ENCODE measurements around the gene BOLA1.

The BOLA1 gene

DNA sequence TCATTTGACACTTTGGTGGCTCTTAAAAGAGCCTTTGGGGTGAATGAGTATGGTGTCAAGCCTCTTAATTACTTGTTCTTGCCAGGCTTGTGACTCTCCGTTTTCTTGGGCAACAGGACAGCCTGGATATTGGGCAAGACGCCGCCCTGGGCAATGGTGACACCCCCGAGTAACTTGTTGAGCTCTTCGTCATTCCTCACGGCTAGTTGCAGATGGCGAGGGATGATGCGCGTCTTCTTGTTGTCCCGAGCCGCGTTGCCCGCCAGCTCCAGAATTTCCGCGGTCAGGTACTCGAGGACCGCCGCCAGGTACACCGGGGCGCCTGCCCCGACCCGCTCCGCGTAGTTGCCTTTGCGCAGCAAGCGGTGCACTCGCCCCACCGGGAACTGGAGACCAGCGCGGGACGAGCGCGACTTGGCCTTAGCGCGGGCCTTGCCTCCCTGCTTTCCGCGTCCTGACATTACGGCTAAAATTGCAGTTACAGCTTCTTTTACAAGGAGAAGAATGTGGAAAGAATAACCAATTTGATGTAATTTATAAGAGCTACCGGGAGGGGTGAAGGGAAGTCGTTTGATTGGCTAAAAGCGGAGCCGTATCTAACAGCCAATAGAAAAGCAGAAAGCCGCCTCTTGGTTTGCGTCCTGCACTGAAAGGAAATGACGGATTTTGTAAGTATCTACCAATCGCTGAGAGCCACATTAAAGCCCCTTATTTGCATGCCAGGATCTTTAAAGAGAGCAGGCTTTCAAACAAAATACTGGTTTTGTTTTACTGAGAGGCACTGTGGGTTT, 11.7 kb upstream of the BOLA1 start:
- DNase-seq: peak; percentile 95 to 98

GRCh38 chr1:149888247-149888998, 10.9 kb upstream of the BOLA1 start:
- DNase-seq: peak; percentile 93 to 97

DNA sequence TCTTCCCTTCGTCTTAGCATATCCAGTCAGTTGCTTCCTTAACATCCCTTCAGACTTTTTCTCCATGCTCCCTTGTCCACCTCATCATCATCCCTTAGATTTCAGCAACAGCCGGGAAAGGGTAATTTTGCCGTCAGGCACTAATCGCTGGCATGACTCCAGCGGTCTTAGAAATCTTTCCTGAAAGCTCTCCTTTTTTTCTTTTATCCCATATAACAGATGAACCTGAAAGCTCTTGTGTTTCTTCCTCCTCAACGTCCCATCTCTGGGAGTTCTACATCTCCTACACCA, 10.4 kb upstream of the BOLA1 start:
- peak; percentile 27 to 43 for DNase-seq

DNA sequence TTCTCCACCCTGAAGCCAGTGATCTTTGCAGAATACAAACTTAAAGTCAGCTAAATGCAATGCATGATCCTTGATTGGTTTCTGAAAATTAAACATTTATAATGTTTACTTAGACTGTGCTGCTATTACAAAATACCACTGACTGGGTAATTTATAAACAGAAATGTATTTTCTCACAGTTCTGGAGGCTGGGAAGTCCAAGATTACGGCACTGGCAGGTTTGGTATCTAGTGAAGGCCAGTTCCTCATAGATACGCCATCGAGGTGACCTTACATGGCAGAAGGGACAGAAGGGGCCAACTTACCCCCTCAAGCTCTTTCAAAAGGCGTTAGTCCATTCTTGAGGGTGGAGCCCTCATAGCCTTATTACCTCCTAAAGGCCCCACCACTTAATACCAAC, 2.8 kb upstream of the BOLA1 start:
- no peak for DNase-seq

DNA sequence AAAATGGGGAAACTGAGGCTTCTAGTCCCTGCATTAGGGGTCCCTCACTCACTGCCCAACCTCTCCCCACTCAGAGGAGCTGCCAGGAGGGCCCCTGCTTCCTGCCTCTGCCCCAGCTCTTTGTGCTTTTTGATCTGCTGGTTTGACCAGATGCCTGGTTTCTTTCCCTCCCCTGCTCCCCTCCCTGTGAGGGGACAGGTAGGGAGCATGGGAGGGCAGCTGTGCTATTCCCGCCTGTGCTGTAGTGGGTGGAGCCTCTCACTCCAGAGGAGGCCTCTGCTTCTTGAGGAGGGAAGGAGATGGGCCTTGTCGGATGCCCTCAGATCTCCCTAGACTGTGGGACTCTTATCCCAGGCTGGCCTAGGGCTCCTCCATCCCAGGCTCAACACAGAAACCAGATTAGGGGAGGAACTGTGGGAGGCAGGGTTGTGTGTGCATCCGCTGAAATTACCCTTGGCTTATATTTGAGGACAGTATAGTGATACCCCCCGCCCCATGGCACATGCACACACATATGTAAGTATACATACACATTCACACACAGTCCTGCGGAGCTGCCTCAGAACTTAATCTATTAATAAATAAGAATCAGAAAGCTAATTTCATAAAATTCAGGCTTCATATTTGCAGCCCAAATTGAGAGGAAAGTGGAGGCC, 4.6 kb downstream of the BOLA1 start:
- DNase-seq: no peak

GRCh38 chr1:149906570-149907075, 7.3 kb downstream of the BOLA1 start:
- DNase-seq: no peak

DNA sequence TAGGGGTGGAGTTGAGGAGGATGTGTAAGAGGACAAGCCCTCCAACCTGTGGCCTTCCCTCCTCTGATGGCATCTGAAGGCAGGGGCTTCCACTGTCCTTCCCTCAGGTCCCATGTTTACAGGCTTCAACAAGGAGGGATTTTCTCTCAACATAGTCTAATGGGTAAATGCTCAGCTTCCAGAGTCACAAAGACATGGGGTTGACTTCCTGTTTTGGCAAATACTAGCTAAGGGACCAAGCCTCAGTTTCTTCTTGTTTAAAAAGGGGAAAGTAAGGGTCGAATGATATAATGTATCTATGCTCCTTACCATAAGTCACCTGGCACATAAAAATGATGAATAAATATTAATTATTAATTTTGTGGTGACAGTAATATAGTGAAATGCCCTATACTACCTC, 15.2 kb downstream of the BOLA1 start:
- DNase-seq: no peak

DNA sequence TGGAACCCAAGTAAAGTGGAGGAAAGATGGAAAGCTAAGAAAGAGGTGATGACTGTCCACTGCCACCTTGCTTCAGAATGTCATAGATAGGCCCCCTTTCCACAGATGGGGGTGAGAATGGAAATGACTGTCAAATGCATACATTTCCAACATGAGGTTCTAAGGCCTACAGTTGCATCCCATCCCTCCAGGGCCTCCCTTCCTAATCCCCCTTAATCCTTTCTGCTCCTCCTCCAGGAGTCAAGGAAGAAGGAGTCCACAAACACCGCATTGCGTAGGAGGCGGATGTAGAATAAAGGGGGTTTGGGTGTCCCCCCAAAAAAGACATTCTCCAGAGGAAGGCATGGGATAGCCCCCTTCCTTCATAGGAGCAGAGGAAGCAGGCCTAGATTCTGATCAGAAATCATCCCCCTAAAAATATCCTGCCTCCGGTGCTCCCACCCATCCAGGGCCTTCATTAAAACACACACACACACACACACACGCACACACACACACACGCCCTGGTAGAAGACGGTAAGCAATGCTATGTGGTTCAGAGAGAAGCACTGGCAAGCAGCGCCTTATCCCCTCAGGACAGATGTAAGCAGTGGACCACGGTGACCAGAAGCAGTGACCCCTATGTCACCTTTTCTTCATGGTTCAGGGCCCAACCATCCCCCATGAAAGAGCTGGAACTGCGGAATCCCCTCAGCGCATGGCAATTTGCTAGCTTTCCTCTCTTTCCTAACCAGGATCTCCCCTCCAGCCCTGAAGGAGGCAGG, 16.2 kb downstream of the BOLA1 start:
- no peak for DNase-seq

DNA sequence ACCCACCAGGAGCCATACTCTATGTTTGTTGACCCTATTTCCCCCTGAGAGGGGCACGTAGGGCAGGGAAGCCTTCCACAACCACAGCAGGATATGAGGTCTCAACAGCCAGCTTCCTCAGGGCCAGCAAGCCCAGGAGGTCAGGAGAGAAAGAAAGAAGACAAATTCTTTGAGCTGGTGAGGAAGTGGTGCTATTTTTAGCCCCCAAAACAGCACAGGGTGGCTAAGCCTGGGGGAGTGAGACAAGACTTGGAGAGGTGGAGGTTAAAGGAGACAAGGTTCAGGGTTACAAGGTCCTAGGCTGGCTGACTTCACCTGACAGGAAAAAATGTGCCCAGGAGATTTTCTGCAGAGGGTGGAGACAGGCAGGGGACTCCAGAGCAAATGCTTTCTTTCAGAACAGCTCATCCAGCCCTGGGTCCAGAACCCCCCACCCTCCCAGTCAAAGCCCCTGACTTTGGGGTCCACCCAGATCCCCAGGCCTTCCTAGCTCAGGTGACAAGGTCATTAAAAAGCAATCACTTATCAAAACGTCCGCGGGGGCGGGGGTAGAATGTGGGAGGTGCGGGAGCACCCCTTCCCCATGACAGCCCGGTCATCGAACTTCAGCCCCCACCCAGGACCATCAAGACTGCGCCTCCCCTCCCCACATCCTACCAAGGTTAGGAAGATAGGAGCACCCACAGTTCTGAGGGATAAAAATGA, 17.0 kb downstream of the BOLA1 start:
- DNase-seq: no peak

DNA sequence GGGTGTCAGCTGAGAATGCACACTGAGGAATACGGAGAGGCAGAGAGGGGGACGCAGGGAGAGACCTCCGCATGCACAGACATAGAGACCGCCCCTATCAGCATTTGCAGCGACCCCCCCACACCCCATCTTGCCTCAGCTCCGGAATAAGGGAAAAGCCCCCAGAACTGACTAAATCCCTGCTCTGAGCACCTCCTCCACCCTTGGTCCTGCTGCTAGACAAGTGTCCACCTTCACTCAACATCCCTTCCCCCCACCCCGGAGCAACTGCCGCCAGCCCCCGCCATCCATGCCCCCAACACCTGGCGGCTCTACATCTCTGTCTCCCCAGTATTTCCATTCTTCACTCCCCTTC, 17.5 kb downstream of the BOLA1 start:
- DNase-seq: no peak

DNA sequence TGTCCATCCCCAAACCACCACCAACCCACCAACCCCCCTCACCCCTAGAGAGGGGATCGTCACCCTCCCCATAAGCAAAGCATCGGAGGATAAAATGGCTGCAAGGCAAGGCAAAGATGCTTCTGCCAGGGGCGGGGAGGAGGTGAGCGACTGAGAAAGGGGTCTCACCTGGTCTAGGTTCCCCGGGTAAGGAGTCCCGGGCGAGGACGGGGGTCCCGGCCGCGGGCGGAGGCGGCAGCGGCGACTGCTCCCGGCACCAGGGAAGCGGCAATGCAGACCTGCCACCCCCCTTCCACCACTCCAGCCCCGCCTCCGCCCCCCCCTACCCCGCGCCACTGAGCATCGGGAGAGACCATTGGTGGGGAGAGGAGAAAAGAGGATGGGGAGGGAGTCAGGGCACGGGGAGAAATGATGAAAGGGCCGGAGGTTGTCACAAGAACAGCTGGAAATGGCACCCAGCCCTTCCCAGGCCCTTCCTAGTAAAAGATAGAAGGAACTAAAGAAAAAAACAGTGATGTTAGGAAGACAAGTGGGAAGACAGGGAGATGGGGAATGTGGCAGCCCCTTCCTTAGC, 18.3 kb downstream of the BOLA1 start, which contains the start of gene SV2A:
TSS of gene SV2A (minus strand) at position 274 of the 574 bp plus-strand sequence. CDS start 4,004 bp downstream, outside the sequence.
- peak; percentile 24 to 64 for DNase-seq

GRCh38 chr1:149923626-149924025, 24.3 kb downstream of the BOLA1 start:
- no peak for DNase-seq

DNA sequence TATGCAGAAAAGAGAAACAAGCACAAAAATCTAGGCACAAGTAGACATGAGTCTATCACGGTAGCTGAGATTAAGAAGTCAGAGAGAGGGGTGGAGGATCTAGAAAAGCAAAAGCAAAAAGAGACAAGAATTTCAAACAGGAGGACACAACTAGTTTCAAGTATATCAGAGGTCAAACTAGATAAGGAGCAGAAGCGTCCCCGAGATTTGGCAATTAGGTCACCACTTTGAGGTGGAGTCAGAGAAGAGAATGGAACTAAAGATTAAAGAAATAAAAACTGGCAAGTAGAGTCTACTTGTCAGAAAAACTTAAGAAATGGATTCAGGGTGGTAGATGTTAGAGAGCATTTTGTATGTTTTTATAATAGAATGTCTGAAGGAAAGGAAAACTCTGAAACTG, 26.0 kb downstream of the BOLA1 start:
- no peak for DNase-seq

DNA sequence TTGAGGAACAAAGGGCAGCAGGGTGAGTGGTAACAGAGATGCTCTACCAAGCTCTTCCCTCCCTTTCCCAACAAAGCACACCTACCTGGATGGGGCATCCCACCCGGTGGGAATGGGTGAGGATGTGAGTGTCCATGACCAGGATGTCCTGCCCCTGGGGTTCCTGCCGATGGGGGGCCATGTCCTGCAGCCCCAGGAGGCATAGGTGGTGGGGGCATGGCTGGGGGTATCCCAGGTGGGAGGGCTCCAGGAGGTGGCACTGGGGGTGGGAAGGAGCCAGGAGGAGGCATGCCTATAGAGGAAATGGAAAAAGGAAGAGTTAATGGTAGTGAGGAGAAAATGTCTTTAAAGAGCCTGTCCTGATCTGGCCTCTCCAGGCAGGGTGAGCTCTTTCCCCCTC, 26.4 kb downstream of the BOLA1 start:
- no peak for DNase-seq

- no peak for DNase-seq
These were observed 26.9 kb downstream of the BOLA1 start for GRCh38 chr1:149926296-149926695.

GRCh38 chr1:149927056-149927562, 27.7 kb downstream of the BOLA1 start:
- no peak for DNase-seq

- peak; percentile 87 to 94 for DNase-seq
These were observed 28.4 kb downstream of the BOLA1 start, which contains the start of gene SF3B4 for GRCh38 chr1:149927563-149928400. Gene SF3B4, minus strand, starts transcription at chr1:149927803. Its CDS starts 44 bp downstream, at chr1:149927759.

DNA sequence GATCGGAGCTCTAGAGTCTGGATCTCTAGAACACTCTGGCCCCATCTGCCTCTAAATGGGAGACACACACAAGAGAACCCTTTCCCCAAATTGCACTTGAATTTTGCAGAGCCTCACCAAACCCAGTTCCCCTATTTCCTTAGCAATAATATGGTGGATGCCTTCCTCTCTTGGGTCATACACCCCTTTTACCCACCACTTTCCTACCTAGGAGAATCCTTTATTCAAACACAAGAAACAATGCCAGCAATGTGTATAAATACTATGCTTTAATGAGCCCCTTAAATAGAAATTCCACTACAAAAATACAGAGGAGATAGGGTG, 29.0 kb downstream of the BOLA1 start:
- no peak for DNase-seq

DNA sequence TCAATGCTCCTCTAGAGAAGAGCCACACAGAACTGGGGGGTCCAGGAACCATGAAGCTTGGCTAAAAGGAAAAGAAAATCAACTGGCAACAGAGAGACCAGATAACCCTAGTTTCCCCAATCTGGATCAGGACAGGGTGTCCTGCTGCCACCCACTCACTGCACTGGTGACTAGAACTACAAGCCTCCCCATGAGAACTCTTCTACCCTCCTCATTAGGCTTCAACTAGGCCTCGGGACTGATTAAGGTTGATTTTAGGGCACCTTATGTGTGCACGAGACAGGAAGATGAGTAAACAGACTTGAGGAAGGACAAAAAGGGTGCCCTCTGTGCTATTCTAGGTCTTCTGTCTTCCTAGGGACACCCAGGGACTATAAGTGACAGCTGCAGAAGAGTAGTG, 30.5 kb downstream of the BOLA1 start:
- DNase-seq: no peak

DNA sequence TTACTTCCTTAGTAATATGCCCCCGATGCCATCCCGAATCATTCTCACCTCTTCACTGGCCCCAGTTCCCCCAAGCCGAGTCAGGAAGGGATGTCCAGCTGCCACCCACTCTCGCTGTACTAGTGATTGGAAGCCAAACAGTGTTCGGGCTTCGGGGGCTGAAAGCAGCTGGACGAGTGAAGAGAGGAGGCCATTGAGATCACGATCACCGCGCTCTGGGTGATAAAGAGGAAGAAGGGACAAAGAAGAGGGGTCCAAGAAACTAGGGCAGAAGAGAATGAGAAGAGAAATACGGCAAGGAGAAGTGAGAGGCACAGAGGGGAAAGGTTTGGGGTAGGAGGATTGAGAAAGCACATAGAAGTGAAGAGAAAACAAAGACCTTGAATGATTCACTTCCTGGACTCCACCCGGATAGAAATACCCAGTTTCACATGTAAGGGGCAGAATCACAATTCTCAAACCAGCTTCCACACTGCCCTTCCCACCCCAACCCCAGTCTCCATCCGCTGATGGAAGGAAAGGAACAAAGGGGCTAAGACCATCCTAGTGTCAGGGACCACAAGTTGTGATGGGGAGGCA, 31.9 kb downstream of the BOLA1 start:
- DNase-seq: no peak

Measured in NCI-H446 (cell line).